Mesothelial cell of epicardium (in vitro differentiated cells): ENCODE measurements around the gene CACNA1B. TPM values are rescaled to one million over a fixed set of nuclear protein-coding genes. Genes with fewer than 3 reads are reported as not detected.

Source experiments
- DNase-seq, 2 experiments: peaks; one replicate each; pipeline ENCODE4 v3.0.0; 2021; ENCODE audit warnings: low spot score in 2 of 2; ENCODE audit not compliant: unreplicated experiment in 2 of 2
- H3K27ac Mint-ChIP-seq: 2 replicates; pipeline ENCODE4 v1.8.0; 2021; ENCODE audit warnings: mixed read lengths
- H3K27me3 Mint-ChIP-seq: 2 replicates; pipeline ENCODE4 v1.8.0; 2021; ENCODE audit warnings: low read depth, mixed read lengths
- H3K36me3 Mint-ChIP-seq: 2 replicates; pipeline ENCODE4 v1.8.0; 2021; ENCODE audit warnings: mixed read lengths
- H3K4me1 Mint-ChIP-seq: 2 replicates; pipeline ENCODE4 v1.8.0; 2021; ENCODE audit warnings: mixed read lengths
- H3K4me3 Mint-ChIP-seq: 2 replicates; pipeline ENCODE4 v1.8.0; 2021; ENCODE audit warnings: mild to moderate bottlenecking, moderate library complexity, mixed read lengths
- H3K9me3 Mint-ChIP-seq: 2 replicates; pipeline ENCODE4 v1.8.0; 2021; ENCODE audit warnings: mixed read lengths
- total RNA-seq: library from RNA; stranded (reverse); gene quantifications from 3 replicates; pipeline ENCODE4 v1.2.1, GENCODE V29; 2021
- TF ChIP-seq, protein P1 (sequence below): fragments of 200-600 bp; sonication (generic); IDR thresholded peaks from one replicate; pipeline ENCODE4 v1.5.0; 2021; ENCODE audit warnings: antibody characterized with exemption; ENCODE audit not compliant: unreplicated experiment

The CACNA1B gene
- total RNA-seq, 1 donor from 2014 or later, result 0.87 TPM

DNA sequence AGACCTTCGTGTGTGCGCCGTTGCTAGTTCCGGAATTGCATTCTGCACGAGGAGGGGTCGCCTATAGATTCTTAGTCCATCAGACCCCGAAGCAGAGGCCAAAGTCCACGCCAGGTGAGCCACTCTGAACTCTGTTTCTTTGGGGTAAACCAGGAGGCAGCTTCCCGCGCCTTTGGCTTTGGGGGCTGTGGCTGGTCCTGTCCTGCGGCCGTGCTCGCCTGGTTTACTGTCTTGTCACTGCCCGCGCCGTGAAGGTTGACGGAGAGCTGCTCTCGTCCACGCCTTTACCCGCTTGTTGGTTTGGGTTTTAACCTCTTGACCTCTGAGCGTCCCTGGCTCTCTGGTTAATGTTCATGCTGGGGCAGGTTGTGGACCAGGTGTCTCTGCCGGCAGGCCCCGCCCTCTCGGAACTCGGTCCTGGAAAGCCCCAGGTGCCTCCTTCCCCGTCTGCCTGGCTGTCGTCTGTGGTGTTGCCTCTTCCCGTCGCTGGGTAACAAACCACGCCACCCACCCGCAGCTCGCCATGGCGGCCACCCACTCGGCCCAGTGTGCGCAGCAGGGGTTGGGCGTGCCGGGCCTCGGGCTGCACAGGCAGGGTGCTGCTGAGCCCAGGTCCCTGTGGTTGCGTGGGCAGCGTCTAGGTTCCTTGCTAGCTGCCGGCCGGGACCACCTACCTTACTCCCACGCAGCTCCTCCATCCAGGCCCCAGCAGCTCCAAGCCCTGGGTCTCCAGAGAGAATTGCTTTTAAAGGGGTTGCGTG is 44.6 kb upstream of the CACNA1B start:
- H3K36me3 Mint-ChIP-seq, result peaks cover 27% of the 10 kb centered on the region
- TF ChIP-seq, protein P1, sequence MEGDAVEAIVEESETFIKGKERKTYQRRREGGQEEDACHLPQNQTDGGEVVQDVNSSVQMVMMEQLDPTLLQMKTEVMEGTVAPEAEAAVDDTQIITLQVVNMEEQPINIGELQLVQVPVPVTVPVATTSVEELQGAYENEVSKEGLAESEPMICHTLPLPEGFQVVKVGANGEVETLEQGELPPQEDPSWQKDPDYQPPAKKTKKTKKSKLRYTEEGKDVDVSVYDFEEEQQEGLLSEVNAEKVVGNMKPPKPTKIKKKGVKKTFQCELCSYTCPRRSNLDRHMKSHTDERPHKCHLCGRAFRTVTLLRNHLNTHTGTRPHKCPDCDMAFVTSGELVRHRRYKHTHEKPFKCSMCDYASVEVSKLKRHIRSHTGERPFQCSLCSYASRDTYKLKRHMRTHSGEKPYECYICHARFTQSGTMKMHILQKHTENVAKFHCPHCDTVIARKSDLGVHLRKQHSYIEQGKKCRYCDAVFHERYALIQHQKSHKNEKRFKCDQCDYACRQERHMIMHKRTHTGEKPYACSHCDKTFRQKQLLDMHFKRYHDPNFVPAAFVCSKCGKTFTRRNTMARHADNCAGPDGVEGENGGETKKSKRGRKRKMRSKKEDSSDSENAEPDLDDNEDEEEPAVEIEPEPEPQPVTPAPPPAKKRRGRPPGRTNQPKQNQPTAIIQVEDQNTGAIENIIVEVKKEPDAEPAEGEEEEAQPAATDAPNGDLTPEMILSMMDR, result no peak

DNA sequence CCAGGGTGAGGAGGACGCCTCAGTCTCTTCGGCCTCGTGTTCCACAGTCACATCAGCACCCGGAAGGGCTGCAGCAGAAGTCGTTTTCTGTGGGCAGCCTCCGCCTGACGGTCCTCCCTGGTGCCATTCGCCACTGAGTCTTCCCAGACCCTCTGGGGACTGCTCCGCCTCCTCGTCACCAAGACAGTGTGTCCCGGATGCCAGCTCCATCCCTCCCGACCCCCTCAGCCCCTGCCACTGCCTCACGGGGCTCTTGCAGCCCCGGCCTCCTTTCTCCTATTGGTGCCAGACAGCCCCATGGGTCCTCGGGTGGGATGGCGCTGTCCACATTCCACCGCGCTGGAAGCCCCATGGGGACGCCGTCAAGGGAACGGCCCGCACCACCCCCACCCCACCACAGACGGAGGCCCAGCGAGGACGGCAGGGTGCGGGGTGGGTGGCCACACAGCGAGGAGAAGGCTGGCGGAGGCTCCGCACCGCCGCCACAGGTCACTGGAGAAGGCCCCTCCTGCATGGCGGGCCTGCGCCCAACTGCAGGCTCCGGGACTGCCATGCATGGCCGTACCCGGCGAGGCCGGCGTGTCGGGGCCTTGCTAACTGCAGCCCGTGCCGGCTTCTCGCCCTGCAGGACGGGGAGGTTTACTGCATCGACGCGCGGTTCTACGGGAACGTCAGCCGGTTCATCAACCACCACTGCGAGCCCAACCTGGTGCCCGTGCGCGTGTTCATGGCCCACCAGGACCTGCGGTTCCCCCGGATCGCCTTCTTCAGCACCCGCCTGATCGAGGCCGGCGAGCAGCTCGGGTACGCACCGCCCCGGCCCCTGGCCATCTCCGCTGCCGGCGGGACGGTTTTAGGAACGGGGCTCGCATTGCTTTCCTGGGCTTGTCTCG is 43.6 kb upstream of the CACNA1B start:
- Mint-ChIP-seq H3K36me3 (peaks cover 33% of the 10 kb centered on the region), H3K27me3 (no peaks in the 10 kb centered on the region), H3K9me3 (peaks cover 4% of the 10 kb centered on the region), H3K27ac (no peak overlapping the region), H3K4me3 (no peak overlapping the region), H3K4me1 (no peaks in the 10 kb centered on the region)
- no peak for DNase-seq
- TF ChIP-seq, protein P1, result no peak

More for the DNA sequence above, 44.6 kb upstream of the CACNA1B start:
- Mint-ChIP-seq H3K27ac (no peak overlapping the region), H3K9me3 (no peaks in the 10 kb centered on the region), H3K4me3 (no peak overlapping the region), H3K27me3 (no peaks in the 10 kb centered on the region), H3K4me1 (no peaks in the 10 kb centered on the region)
- DNase-seq, result no peak

DNA sequence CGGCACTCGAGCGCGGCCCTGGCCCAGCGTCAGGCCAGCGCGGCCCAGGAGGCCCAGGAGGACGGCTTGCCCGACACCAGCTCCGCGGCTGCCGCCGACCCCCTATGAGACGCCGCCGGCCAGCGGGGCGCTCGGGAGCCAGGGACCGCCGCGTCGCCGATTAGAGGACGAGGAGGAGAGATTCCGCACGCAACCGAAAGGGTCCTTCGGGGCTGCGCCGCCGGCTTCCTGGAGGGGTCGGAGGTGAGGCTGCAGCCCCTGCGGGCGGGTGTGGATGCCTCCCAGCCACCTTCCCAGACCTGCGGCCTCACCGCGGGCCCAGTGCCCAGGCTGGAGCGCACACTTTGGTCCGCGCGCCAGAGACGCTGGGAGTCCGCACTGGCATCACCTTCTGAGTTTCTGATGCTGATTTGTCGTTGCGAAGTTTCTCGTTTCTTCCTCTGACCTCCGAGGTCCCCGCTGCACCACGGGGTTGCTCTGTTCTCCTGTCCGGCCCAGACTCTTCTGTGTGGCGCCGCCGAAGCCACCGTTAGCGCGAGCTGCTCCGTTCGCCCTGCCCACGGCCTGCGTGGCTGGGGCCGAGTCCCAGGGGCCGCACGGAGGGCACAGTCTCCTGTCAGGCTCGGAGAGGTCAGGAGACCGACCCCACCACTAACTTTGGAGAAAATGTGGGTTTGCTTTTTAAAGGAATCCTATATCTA is 42.6 kb upstream of the CACNA1B start:
- peaks cover 10% of the 10 kb centered on the region for H3K9me3 Mint-ChIP-seq
- no peak overlapping the region for H3K4me3 Mint-ChIP-seq
- TF ChIP-seq, protein P1, result no peak
- DNase-seq, result no peak
- H3K36me3 Mint-ChIP-seq, result peaks cover 31% of the 10 kb centered on the region
- no peaks in the 10 kb centered on the region for H3K27me3 Mint-ChIP-seq
- no peaks in the 10 kb centered on the region for H3K4me1 Mint-ChIP-seq
- H3K27ac Mint-ChIP-seq, result no peak overlapping the region

GRCh38 chr9:137836151-137836830 is 41.3 kb upstream of the CACNA1B start:
- TF ChIP-seq, protein P1, result no peak
- Mint-ChIP-seq H3K9me3 (peaks cover 15% of the 10 kb centered on the region), H3K4me3 (no peak overlapping the region), H3K36me3 (peaks cover 30% of the 10 kb centered on the region), H3K27ac (no peak overlapping the region), H3K27me3 (no peaks in the 10 kb centered on the region), H3K4me1 (no peaks in the 10 kb centered on the region)
- no peak for DNase-seq

GRCh38 chr9:137836831-137837241 is 40.7 kb upstream of the CACNA1B start:
- Mint-ChIP-seq H3K27ac (no peak overlapping the region), H3K4me1 (no peaks in the 10 kb centered on the region), H3K9me3 (peaks cover 15% of the 10 kb centered on the region), H3K36me3 (peaks cover 27% of the 10 kb centered on the region), H3K4me3 (no peak overlapping the region), H3K27me3 (no peaks in the 10 kb centered on the region)
- DNase-seq, result no peak
- TF ChIP-seq, protein P1, result no peak
